Measurements from ENCODE around the gene APC.

The APC gene

DNA sequence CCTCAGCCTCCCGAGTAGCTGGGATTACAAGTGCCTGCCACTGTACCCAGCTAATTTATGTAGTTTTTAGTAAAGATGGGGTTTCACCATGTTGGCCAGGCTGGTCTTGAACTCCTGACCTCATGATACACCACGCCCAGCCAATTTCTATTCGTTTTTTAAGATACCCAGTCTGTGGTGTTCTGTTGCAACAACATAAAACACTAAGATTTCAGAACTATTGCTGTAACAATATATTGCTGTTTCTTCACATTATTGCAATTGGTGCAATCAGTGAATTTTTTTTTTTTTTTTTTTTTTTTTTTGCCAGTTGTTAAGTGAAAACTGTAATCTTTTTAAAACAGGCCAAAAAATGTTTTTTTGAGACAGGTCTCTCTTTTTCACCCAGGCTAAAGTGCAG, 133.3 kb downstream of the APC start:
- no peak for ATAC-seq
- no peak for TF ChIP-seq ISL1 (CRISPR knock-in tag; IDR thresholded peaks at IDR 0.05)
- TF ChIP-seq, protein P1, sequence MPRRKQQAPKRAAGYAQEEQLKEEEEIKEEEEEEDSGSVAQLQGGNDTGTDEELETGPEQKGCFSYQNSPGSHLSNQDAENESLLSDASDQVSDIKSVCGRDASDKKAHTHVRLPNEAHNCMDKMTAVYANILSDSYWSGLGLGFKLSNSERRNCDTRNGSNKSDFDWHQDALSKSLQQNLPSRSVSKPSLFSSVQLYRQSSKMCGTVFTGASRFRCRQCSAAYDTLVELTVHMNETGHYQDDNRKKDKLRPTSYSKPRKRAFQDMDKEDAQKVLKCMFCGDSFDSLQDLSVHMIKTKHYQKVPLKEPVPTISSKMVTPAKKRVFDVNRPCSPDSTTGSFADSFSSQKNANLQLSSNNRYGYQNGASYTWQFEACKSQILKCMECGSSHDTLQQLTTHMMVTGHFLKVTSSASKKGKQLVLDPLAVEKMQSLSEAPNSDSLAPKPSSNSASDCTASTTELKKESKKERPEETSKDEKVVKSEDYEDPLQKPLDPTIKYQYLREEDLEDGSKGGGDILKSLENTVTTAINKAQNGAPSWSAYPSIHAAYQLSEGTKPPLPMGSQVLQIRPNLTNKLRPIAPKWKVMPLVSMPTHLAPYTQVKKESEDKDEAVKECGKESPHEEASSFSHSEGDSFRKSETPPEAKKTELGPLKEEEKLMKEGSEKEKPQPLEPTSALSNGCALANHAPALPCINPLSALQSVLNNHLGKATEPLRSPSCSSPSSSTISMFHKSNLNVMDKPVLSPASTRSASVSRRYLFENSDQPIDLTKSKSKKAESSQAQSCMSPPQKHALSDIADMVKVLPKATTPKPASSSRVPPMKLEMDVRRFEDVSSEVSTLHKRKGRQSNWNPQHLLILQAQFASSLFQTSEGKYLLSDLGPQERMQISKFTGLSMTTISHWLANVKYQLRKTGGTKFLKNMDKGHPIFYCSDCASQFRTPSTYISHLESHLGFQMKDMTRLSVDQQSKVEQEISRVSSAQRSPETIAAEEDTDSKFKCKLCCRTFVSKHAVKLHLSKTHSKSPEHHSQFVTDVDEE (CRISPR knock-in tag; IDR thresholded peaks at IDR 0.05): no peak
- TF ChIP-seq ZNF8 (CRISPR knock-in tag; IDR thresholded peaks at IDR 0.05): no peak
- TF ChIP-seq, protein P2, sequence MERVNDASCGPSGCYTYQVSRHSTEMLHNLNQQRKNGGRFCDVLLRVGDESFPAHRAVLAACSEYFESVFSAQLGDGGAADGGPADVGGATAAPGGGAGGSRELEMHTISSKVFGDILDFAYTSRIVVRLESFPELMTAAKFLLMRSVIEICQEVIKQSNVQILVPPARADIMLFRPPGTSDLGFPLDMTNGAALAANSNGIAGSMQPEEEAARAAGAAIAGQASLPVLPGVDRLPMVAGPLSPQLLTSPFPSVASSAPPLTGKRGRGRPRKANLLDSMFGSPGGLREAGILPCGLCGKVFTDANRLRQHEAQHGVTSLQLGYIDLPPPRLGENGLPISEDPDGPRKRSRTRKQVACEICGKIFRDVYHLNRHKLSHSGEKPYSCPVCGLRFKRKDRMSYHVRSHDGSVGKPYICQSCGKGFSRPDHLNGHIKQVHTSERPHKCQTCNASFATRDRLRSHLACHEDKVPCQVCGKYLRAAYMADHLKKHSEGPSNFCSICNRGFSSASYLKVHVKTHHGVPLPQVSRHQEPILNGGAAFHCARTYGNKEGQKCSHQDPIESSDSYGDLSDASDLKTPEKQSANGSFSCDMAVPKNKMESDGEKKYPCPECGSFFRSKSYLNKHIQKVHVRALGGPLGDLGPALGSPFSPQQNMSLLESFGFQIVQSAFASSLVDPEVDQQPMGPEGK (CRISPR knock-in tag; IDR thresholded peaks at IDR 0.05; ENCODE audit: borderline replicate concordance): no peak
- TF ChIP-seq ZNF565 (CRISPR knock-in tag; conservative IDR thresholded peaks at IDR 0.05; ENCODE audit: low read depth): no peak
- TF ChIP-seq, protein P3, sequence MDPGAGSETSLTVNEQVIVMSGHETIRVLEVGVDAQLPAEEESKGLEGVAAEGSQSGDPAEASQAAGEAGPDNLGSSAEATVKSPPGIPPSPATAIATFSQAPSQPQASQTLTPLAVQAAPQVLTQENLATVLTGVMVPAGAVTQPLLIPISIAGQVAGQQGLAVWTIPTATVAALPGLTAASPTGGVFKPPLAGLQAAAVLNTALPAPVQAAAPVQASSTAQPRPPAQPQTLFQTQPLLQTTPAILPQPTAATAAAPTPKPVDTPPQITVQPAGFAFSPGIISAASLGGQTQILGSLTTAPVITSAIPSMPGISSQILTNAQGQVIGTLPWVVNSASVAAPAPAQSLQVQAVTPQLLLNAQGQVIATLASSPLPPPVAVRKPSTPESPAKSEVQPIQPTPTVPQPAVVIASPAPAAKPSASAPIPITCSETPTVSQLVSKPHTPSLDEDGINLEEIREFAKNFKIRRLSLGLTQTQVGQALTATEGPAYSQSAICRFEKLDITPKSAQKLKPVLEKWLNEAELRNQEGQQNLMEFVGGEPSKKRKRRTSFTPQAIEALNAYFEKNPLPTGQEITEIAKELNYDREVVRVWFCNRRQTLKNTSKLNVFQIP (CRISPR knock-in tag; IDR thresholded peaks at IDR 0.05; ENCODE audit: borderline replicate concordance, low read depth): no peak
- no peak for TF ChIP-seq ARNTL (CRISPR knock-in tag; IDR thresholded peaks at IDR 0.05; ENCODE audit: borderline replicate concordance, low read depth)
- TF ChIP-seq ZFP30 (CRISPR knock-in tag; IDR thresholded peaks at IDR 0.05): no peak
- no peak for TF ChIP-seq ZNF70 (CRISPR knock-in tag; IDR thresholded peaks at IDR 0.05)
- TF ChIP-seq PPARA (CRISPR knock-in tag; IDR thresholded peaks at IDR 0.05; ENCODE audit: borderline replicate concordance): no peak
- TF ChIP-seq GLIS3 (CRISPR knock-in tag; IDR thresholded peaks at IDR 0.05): no peak
- TF ChIP-seq SNAI2 (CRISPR knock-in tag; IDR thresholded peaks at IDR 0.05): no peak
- no peak for TF ChIP-seq TOX (CRISPR knock-in tag; IDR thresholded peaks at IDR 0.05; ENCODE audit: borderline replicate concordance)
- TF ChIP-seq RARB (CRISPR knock-in tag; IDR thresholded peaks at IDR 0.05): no peak
- no peak for TF ChIP-seq TCF4 (CRISPR knock-in tag; IDR thresholded peaks at IDR 0.05; ENCODE audit: borderline replicate concordance)
- no peak for TF ChIP-seq BACH2 (CRISPR knock-in tag; IDR thresholded peaks at IDR 0.05; ENCODE audit: borderline replicate concordance)
- no peak for TF ChIP-seq CSDC2 (CRISPR knock-in tag; IDR thresholded peaks at IDR 0.05)
- no peak for TF ChIP-seq ESRRG (CRISPR knock-in tag; IDR thresholded peaks at IDR 0.05)

DNA sequence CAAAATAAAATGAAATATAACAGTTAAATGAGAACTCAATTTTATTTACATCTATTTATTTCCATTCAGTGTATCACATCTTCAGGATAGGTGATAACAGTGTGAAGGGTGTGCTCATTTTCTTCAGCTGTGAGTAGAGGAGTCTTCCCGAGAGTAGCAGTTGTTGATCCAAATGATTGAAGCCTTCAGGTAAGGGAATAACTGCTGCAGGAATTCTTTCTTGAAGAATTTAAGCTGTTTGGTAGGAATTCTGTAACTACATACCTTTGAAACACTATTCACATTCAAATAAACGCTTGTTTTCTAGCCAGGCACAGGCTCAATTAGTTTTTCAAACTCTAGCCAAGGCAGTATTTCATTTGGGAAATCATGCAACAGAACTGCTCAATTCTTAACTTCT, 138.7 kb downstream of the APC start:
- no peak for ATAC-seq
- TF ChIP-seq BACH2 (CRISPR knock-in tag; IDR thresholded peaks at IDR 0.05; ENCODE audit: borderline replicate concordance): no peak
- TF ChIP-seq CSDC2 (CRISPR knock-in tag; IDR thresholded peaks at IDR 0.05): no peak

DNA sequence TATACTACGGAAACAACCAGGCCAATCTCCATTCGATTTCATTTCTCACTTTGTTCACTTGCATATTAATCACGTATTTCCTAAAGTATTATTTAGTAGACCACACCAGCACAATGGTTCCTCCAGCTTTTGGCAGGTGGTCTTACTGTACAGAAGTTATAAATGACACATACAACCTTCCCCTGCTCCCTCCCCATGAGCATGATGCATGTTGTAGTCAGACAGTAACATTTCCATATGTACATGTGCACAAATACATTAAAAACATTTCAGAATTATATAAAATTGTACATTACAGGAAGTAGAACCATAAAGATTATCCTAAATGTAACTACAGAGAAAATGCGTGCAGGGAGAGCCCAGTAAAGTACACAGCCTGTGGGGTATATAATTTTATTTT, 140.4 kb downstream of the APC start:
- TF ChIP-seq PPARA (CRISPR knock-in tag; IDR thresholded peaks at IDR 0.05; ENCODE audit: borderline replicate concordance): no peak
- no peak for ATAC-seq

DNA sequence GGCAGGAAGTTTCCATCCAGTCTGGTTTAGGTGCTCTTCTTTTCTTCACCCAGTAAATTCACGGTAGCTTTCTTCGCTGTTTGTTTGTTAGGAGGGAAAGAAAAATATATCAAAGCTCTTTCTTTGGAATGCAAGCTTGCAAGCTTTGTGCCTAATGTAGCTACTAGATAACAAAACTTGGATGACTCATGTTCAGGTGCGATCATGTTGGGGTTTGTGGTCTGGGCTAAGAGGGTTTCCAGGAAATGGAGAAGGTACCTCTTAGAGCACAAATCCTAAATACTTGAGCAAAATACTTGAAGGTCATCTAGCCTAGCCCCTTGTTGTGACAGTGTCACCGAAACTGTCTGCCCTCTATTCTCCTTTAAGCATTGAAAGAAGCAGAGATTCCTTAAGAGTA, 141.1 kb downstream of the APC start:
- no peak for TF ChIP-seq ZNF70 (CRISPR knock-in tag; IDR thresholded peaks at IDR 0.05)
- TF ChIP-seq, protein P2 (CRISPR knock-in tag; IDR thresholded peaks at IDR 0.05; ENCODE audit: borderline replicate concordance): no peak
- no peak for TF ChIP-seq BACH2 (CRISPR knock-in tag; IDR thresholded peaks at IDR 0.05; ENCODE audit: borderline replicate concordance)
- TF ChIP-seq ESRRG (CRISPR knock-in tag; IDR thresholded peaks at IDR 0.05): no peak
- TF ChIP-seq ARNTL (CRISPR knock-in tag; IDR thresholded peaks at IDR 0.05; ENCODE audit: borderline replicate concordance, low read depth): no peak
- TF ChIP-seq ISL1 (CRISPR knock-in tag; IDR thresholded peaks at IDR 0.05): no peak
- TF ChIP-seq TOX (CRISPR knock-in tag; IDR thresholded peaks at IDR 0.05; ENCODE audit: borderline replicate concordance): no peak
- TF ChIP-seq, protein P3 (CRISPR knock-in tag; IDR thresholded peaks at IDR 0.05; ENCODE audit: borderline replicate concordance, low read depth): no peak
- TF ChIP-seq TCF4 (CRISPR knock-in tag; IDR thresholded peaks at IDR 0.05; ENCODE audit: borderline replicate concordance): no peak
- TF ChIP-seq, protein P4, sequence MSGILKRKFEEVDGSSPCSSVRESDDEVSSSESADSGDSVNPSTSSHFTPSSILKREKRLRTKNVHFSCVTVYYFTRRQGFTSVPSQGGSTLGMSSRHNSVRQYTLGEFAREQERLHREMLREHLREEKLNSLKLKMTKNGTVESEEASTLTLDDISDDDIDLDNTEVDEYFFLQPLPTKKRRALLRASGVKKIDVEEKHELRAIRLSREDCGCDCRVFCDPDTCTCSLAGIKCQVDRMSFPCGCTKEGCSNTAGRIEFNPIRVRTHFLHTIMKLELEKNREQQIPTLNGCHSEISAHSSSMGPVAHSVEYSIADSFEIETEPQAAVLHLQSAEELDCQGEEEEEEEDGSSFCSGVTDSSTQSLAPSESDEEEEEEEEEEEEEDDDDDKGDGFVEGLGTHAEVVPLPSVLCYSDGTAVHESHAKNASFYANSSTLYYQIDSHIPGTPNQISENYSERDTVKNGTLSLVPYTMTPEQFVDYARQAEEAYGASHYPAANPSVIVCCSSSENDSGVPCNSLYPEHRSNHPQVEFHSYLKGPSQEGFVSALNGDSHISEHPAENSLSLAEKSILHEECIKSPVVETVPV (CRISPR knock-in tag; IDR thresholded peaks at IDR 0.05): no peak
- TF ChIP-seq CSDC2 (CRISPR knock-in tag; IDR thresholded peaks at IDR 0.05): no peak
- no peak for TF ChIP-seq PPARA (CRISPR knock-in tag; IDR thresholded peaks at IDR 0.05; ENCODE audit: borderline replicate concordance)
- no peak for ATAC-seq

All from SK-N-SH treated with all-trans-retinoic acid at 6 μM for 48 hours (cell line).